Stimulated activated CD8-positive, alpha-beta memory T cell treated with anti-CD3 and anti-CD28 coated beads, Interleukin-15, amount 100 ng/mL, for 48 hours (primary cell): ENCODE data around the gene FARP2.

Experiments
- DNase-seq, 2 donors: peaks; one replicate each; pipeline ENCODE4 v3.0.0-alpha.2; 2020; ENCODE audit warnings: low read depth in 2 of 2

FARP2 gene

GRCh38 chr2:241325257-241325656 lies 30.8 kb upstream of the FARP2 start:
- DNase-seq: no peak

GRCh38 chr2:241329669-241330615 lies 26.1 kb upstream of the FARP2 start:
- no peak for DNase-seq

DNA sequence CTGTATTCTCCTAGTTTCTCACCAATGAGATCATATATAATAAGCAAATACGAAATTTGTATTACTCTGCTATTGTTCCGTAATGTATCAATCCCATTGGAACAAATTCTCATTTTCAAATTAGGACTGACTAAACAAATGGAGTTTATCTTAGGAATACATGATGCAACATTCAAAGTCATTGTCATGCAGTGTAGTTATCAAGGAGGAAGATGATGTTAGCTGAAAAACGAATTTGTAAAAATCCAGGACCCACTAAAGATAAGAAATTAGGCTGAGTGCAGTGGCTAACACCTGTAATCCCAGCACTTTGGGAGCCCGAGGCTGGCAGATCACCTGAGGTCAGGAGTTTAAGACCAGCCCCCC lies 25.5 kb upstream of the FARP2 start:
- DNase-seq: no peak

GRCh38 chr2:241334813-241335212 lies 21.3 kb upstream of the FARP2 start:
- no peak for DNase-seq

GRCh38 chr2:241339839-241340630 lies 16.1 kb upstream of the FARP2 start:
- DNase-seq: no peak

- no peak for DNase-seq
These were observed 15.4 kb upstream of the FARP2 start for GRCh38 chr2:241340631-241341163.

DNA sequence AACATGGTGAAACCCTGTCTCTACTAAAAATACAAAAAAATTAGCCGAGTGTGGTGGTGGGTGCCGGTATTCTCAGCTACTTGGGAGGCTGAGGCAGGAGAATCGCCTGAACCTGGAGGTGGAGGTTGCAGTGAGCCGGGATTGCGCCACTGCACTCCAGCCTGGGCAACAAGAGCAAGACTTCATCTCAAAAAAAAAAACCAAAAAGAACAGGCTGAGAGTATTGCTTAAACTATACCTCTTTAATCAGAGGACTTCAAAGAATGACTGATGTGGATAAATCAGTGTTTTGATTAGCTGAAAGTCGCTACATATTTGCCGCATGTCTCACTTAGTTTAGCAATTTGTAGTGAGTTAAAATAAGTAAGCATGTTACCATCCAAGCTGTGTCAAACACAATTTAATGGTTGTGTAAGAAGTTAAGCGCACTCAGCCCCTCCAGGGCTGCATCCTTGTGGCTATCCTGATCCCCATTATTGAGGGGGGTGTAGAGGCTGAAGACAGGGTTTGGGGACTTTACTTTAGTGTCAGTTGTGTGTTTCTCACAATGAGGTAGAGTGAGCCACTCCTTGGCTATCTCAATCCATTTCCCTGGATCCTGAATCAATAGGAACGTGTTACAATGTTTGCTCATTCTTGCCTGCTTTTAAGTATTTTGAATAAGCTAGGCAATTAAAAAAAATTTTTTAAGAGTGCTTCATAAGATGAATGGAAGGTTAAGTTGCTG lies 11.0 kb upstream of the FARP2 start:
- no peak for DNase-seq

DNA sequence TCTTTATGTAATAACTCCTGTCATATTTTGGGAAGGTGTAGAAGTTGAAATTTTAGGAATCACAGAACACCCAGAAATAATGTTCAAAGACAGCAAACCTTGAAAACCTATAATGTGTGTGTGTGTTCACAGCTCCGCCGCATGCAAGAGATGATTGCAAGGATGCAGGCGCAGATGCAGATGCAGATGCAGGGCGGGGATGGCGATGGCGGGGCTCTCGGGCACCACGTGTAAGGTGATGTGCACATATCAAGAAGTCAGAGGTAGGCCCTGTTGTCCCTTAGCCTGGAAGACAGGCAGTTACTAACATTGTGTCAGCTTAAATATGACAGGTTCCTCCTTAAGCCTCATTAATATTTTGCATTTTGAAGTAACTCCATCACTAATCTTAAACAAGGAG lies 6.1 kb upstream of the FARP2 start:
- no peak for DNase-seq

- DNase-seq: no peak
These were observed 5.6 kb upstream of the FARP2 start for GRCh38 chr2:241350530-241350877.

DNA sequence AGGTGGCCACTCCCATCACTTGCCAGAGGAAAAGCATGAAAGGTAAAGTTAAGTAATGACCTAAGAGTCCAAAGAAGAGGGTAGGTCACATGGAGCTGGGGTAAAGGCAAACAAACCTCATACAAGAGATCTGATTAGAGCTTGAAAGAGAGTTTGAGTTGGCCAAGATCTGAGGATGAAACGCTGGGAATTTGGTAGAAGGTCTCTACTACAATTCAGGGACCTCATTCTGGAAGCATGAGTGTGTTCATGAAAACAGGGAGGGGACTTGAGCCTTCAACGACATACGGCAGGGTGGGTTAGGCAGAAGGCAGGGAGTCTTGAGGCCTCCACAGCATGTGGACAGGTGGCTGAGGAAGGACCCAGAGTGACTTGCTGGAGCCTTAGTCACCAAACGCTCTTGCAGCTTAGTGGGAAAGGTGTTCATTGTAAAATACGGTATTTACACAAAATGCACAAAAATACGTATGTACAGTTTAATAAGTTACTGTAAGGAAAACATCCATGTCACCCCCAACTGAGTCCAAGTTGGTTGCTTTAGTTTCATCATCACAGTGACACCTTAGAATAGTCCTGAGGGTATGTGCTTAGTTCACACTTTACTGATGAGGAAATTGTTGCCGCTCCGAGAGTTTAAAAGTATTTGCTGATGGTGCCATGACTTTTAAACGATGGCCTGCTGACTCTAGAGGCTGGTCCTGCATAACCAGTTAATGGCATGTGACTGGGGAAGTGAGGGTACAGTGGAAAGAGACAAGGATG lies 5.0 kb upstream of the FARP2 start:
- DNase-seq: no peak

DNA sequence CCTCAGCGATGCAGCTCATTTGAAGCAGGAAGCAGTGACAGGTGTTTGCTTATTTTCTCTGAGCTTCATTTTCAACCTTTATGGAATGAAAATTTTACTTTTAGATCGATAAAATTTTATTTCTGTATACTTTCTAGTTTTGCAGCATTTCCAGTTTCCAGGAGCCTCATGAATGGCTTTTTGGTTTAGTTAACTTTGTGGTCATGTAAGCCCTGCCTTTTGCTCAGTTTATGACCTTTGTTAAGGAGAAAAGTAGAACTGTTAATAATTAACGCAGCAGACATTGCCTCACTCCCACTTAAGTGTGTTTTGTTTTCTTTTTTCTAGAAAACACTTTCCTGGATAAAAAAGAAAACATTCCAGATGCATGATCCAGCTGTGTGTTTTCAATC lies 4.4 kb upstream of the FARP2 start:
- no peak for DNase-seq

- no peak for DNase-seq
These were observed 3.9 kb upstream of the FARP2 start for GRCh38 chr2:241352227-241352626.

DNA sequence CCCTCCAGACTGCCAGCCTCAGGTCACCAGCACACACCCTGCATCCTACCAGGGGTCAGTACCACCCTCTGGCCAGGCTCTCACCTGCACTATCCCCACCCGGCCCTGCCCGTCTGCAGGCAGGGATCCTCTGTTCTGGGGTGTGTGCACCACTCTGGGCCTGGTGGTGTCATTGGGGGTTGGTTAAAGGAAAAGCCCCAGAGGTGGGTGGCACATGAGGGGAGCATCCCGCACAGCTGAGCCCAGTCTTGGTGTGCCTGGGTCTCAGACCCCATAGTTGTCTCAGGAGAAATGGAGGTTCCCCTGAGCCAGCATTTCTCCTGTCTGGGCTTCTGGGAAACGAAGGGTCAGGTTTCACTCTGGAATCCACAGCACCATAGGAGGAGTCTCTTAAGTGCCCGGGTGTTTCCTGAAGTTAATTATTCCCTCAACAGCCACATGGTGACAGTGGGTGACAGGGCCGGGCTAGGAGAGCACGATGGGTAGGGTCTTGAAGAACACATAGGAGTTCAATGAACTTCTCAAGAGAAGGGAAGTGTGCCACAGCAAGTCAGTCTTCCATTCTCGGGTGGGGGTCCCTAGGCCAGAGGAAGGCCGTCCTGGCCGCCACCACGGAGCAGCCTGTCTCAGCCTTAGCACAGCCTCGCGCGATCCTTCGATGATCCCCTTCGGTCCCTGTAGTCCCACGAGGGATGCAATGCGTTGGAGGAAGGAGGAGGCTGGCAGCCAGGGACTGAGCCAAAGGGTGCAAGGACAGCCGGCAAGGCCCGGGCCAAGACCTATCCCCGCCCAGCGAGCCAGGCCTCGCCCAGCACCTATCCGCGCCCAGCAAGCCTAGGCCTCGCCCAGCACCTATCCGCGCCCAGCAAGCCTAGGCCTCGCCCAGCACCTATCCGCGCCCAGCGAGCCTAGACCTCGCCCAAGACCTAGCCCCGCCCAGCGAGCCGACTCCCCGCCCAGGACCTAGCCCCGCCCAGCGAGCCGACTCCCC lies 1.1 kb upstream of the FARP2 start:
- peak; percentile 48 to 72 for DNase-seq

- DNase-seq: no peak
These were observed 781 bp downstream of the FARP2 start for GRCh38 chr2:241356871-241357260.

DNA sequence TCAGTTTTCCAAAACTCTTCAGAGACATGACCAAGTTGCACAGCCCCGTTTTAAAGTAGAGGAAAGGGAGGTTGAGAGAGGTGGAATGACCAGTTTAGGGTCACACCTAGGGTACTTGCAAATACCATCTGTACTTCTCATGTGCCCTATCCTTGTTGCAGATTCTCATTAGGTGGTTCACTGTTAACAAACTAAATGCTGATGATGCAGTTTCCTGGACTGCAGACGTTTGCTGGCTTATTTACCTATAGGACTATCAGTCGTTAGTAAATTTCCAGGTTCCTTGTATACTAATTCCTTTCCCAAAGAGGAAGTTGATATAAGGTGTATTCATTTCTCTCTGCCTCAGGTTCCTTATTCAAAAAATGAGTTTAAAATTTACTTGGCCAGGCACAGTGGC lies 1.4 kb downstream of the FARP2 start:
- no peak for DNase-seq

DNA sequence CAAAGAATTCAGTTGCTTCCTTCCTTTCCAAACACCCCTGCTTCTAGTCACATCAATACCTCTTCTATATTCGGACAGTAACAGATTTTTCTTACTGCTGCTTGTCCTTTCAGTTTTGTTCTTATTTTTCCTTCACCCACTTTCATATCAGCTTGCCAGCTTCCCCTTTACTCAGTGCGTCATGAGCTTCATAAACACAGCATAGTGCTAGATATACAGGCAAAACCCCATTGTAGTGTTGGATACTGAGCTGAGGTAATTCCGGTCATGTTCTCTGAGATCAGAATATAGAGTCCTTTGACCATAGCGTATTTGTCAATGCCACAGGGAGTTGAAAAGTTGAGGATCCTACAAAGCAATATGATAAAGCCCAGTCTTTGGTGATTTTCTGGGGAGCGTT lies 2.4 kb downstream of the FARP2 start:
- DNase-seq: no peak

DNA sequence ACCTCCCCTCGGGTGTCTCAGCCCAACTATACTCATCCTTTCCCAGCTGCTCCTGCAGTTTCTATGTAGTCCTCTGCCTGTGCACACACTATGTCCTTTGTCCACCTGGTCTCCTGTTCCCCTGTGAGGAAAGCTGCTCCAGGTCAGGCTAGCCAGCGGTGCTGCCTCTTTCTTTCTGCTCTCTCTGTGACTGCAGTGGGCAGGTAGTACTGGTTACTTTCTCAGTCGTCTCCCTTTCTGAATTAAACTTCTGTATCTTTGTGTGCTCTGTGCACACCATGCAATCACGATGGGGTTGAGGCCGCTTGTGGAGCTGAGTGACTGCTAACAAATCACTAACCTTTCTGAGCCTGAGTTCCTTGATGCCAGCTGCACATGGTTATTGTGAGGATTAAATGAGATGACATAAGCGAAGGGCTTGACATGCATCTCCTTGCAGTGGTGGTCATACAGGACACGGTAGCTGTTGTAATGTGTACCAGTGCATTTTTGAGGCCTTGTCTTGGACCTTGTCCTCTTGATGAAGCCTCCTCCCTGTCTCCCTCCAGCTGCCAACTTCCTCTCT lies 3.5 kb downstream of the FARP2 start:
- no peak for DNase-seq

GRCh38 chr2:241363426-241363825 lies 7.3 kb downstream of the FARP2 start:
- no peak for DNase-seq

GRCh38 chr2:241364781-241365180 lies 8.7 kb downstream of the FARP2 start:
- no peak for DNase-seq

DNA sequence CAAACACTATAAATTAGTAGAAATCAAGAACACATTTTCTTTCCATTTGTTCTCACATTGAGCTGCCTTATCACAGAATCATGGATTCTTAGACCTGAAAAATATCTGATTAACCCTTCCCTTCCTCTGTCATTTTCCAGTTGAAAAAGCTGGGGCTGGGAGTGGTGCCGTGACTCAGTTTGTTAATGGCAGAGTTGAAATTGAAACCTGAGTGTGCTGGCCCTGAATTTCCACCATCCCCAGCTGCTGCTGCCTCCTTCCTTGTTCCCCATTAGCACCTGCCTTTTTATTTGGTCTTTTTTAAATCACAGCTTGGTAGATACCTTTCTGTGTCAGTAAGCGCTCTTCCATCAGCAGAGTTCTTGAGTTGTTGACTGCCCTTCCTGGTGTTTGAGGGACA lies 10.6 kb downstream of the FARP2 start:
- DNase-seq: no peak
